NCI-H2081 (cell line): Measurements from ENCODE around the gene METTL27.
"Not testable (repeated sequence)": the region's sequence is repeated elsewhere in the genome, so short reads cannot be mapped to it uniquely, and the experiment has no call there.

ENCODE experiments used
- DNase-seq, 2 experiments: peaks; one replicate each; lab custom pipeline; 2025; lab: John Stamatoyannopoulos, UW

METTL27 gene

DNA sequence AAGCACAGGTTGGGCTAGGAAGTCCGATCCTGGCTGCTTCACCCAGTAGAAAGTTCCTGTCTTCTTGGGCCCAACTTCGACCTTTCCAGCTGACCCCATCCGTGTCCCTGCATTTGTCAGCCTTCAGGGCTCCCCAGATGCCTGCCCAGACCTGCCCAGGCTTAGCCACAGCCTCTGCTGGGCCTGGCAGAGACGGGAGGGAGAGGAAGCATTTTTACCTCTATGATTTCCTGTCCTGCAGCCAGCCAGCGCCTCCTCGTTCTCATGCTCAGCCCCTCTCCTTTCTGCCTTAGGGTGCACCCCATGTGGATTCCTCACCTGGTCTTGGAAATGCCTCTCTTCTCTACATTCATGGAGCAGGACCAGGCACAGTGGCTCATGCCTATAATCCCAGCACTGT is 3.7 kb downstream of the METTL27 start:
- no peak for DNase-seq

- DNase-seq: not testable (repeated sequence)
Measured at GRCh38 chr7:73837167-73837566, 5.1 kb downstream of the METTL27 start.

DNA sequence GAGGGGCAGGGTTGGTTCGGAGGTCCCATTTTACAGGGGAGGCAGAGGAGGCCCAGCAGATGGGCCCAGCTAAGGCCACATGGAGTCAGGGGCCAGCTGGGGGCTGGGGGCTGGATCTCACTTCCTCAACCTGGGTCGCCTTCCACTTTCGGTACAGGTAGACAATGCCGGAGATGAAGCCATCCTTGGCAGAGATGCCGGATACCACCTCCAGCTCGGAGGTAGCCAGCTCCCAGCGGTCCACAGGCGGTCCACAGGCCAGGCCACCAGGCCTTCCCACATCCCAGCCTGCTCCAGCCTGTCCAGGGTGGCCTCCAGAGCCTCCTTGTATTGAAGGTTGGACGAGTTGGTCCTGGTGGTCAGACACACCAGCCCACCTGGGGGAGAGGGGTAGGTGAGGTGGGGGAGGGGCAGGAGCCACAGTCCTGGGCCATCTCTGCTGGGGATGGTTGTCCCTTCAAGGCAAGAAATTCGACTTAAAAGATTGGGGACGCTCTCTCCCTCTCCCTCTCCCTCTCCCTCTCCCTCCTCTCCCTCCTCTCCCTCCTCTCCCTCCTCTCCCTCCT is 7.6 kb downstream of the METTL27 start:
- DNase-seq: no peak

DNA sequence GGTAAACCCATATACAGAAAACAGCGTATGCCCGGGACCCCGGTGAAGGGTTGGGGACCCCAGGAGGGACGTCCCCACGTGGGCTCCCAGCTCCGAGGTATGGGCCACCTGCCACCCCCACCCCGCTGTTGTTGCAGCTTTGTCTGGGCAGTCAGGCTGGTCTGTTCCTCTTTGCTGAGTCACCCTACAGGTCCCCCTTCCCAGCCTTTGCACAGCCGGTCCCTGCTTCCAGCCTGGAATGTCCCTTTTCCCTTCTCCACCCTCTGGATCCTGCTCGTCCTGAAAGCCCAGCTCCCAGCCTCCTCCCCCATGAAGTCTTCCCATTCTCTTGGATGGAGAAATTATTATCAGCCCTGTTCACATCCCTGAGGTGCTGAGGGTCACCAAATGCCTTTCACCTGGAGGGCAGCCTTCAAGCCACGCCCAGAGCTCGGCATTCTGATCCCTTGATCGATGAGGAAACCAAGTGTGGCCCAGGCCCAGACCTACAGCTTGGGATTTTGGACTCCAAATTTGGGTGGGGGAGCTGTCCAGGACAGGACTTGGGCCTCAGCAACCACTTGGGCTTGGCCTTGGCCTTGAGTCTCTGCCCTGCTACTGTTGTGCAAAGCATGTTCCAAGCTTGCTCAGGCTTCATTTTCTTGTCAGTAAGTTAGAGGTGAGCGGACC is 8.9 kb downstream of the METTL27 start:
- DNase-seq: no peak

DNA sequence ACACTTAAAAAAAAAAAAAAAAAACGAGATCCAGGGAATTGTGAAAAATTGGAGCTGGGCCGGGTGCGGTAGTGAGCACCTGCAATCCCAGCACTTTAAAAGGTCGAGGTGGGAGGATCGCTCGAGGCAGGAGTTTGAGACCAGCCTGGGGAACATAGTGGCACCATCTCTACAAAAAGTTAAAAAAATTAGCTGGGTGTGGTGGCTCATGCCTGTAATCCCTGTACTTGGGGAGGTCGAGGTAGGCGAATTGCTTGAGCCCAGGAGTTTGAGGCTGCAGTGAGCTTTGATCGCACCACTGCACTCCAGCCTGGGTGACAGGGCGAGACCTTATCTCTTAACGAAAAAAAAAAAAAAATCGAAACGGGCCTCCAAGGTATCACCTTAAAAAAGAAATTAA is 9.5 kb downstream of the METTL27 start:
- no peak for DNase-seq

DNA sequence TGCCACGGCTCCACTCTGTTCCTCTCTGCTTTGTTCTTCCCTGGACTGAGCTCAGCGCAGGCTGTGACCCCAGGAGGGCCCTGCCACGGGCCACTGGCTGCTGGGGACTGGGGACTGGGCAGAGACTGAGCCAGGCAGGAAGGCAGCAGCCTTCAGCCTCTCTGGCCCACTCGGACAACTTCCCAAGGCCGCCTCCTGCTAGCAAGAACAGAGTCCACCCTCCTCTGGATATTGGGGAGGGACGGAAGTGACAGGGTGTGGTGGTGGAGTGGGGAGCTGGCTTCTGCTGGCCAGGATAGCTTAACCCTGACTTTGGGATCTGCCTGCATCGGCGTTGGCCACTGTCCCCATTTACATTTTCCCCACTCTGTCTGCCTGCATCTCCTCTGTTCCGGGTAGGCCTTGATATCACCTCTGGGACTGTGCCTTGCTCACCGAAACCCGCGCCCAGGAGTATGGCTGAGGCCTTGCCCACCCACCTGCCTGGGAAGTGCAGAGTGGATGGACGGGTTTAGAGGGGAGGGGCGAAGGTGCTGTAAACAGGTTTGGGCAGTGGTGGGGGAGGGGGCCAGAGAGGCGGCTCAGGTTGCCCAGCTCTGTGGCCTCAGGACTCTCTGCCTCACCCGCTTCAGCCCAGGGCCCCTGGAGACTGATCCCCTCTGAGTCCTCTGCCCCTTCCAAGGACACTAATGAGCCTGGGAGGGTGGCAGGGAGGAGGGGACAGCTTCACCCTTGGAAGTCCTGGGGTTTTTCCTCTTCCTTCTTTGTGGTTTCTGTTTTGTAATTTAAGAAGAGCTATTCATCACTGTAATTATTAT is 10.3 kb downstream of the METTL27 start:
- DNase-seq: peak; percentile 64 to 65

DNA sequence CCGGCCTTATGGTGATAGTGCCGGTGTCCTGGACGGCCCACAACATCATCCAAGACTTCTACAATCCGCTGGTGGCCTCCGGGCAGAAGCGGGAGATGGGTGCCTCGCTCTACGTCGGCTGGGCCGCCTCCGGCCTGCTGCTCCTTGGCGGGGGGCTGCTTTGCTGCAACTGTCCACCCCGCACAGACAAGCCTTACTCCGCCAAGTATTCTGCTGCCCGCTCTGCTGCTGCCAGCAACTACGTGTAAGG is 10.8 kb downstream of the METTL27 start:
- no peak for DNase-seq

DNA sequence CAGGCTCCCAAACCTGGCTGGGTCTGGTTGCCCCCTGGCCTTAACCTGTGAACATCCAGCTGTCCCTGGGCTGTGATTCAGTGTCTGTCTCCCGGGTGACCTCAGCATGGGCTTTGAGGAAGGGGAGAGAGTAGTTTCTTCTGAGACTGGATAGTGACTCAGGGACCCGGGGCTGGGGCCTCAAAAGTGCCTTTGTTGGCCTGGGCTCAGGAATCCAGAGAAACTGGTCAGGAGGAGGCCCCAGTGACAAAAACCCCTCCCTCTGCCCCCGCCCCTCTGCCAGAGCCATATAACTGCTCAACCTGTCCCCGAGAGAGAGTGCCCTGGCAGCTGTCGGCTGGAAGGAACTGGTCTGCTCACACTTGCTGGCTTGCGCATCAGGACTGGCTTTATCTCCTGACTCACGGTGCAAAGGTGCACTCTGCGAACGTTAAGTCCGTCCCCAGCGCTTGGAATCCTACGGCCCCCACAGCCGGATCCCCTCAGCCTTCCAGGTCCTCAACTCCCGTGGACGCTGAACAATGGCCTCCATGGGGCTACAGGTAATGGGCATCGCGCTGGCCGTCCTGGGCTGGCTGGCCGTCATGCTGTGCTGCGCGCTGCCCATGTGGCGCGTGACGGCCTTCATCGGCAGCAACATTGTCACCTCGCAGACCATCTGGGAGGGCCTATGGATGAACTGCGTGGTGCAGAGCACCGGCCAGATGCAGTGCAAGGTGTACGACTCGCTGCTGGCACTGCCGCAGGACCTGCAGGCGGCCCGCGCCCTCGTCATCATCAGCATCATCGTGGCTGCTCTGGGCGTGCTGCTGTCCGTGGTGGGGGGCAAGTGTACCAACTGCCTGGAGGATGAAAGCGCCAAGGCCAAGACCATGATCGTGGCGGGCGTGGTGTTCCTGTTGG is 11.4 kb downstream of the METTL27 start, which contains the start of gene CLDN4:
Gene CLDN4, plus strand, starts transcription at position 316 of the 903 bp plus-strand sequence. Its CDS starts 206 bp downstream, at position 522.
- DNase-seq: no peak

- no peak for DNase-seq
Measured at GRCh38 chr7:73829921-73830680, 12.2 kb downstream of the METTL27 start.

GRCh38 chr7:73829505-73829904 is 12.8 kb downstream of the METTL27 start:
- DNase-seq: no peak

DNA sequence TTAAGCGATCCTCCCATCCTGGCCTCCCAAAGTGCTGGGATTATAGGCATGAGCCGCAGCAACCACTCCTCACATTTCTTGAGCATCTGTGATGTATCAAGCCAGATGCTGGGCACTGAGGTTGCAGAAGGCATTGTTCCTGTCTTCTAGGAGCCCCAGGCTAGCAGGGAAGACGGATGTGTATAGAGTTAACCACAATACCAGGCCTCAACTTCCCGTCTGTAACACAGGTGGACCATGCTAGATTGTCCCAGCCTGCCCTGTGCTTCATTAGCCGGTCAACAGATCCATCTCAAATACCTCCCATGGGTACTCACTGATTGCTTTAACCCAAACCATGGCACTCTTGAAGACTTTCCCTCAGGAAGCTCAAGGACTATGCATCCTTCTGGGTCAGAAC is 13.3 kb downstream of the METTL27 start:
- DNase-seq: no peak

DNA sequence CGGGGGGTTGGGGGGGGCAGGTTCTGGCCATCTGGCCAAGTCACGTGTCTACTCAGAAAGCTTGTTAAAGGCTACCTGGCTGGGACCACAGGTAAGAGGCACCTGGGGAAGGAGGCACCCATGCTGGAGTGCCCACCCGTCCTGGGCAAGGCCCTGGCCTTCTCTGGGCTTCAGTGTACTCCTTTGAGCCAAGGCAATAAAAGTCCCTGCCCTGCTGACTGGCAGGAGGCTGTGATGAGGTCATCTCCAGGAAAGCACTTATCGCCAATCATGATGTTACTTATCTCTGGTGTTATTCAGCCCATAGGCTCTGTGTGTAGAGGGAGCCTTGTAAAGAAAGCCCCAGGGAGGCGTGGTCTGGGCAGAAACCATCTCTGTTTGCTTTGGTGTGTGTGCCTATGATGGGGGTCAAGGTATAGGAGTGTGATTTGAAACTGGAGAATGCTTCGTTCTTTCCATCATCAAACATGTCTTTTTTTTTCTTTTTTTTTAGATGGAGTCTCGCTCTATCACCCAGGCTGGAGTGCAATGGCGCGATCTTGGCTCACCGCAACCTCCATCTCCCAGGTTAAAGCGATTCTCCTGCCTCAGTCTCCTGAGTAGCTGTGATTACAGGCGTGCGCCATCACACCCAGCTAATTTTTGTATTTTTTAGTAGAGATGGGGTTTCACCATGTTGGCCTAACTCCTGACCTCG is 14.1 kb downstream of the METTL27 start:
- peak in 1 of 2 experiments; percentile 96 for DNase-seq

- DNase-seq: peak; percentile 97 to 98
Measured at GRCh38 chr7:73827567-73828106, 14.7 kb downstream of the METTL27 start.

- DNase-seq: no peak
Measured at GRCh38 chr7:73824986-73825385, 17.3 kb downstream of the METTL27 start.

DNA sequence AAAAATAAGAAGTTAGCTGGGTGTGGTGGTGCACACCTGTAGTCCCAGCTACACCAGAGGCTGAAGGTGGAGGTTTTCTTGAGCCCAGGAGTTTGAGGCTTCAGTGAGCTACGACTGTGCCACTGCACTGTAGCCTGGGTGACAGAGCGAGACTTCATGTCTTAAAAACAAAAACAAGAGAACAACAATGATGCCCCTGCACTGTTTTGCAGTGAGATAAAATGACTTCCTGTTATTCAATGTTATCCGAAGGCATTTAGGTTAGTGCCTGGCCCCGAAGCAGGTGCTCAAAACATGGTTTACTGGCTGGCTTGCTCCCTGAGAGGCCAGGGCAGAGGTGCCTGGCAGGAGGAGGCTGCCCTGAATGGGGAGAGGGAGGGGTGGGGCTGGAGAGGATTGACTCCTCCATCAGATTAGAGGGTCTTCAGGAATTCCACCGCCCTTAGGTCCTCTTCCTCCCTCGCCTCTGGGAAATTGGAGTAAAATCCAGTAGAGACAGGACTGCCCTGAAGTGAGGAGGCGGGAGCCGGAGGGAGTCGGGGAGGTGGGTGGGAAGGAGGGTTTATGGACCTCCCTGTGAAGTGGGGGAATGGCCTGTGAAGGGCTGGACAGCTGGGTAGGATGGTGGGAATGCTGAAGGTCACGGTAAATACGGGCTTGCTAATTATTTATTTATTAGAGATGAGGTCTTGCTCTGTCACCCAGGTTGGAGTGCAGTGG is 18.3 kb downstream of the METTL27 start:
- no peak for DNase-seq

GRCh38 chr7:73823257-73823656 is 19.1 kb downstream of the METTL27 start:
- no peak for DNase-seq

- DNase-seq: no peak
Measured at GRCh38 chr7:73822319-73823173, 19.8 kb downstream of the METTL27 start.

DNA sequence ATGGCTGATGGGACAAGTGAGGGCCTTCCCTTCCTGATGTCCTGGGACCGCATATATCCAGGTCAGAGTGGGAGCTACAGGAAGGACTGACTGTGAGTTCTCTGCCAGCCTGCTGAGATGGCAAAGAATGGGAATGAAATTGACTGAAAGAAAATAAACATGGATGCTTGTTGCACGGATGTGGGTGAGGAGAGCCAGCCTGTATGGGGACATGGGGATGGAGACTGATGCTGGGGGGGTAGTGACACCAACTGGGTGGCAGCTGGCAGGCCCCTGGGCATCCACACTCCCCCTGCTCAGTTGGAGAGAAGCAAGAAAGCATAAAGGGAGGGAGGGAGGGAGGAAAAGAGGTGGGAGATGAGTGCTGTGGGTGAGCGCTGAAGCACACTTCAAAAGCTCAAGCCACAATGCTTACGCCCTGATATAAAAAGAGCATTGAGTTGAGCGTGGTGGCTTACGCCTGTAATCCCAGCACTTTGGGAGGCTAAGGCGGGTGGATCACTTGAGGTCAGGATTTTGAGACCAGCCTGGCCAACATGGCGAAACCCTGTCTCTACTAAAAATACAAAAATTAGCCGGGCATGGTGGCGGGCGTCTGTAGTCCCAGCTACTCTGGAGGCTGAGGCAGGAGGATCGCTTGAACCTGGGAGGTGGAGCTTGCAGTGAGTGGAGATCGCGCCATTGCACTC is 20.6 kb downstream of the METTL27 start:
- DNase-seq: not testable (repeated sequence)
